GM19025 (cell line): ENCODE results near the gene NDUFAF5.
"Not testable (repeated sequence)": the region's sequence is repeated elsewhere in the genome, so short reads cannot be mapped to it uniquely, and the experiment has no call there.

Experiments
- ATAC-seq: cut with Tn5 transposase; IDR thresholded peaks from one replicate; pipeline ENCODE4 v1.9.1; 2021; ENCODE audit warnings: mild to moderate bottlenecking, low read depth, moderate library complexity; ENCODE audit not compliant: unreplicated experiment

The NDUFAF5 gene

GRCh38 chr20:13784893-13785715 lies at the start of gene NDUFAF5, which contains the start of gene ESF1:
Gene NDUFAF5 (plus strand): TSS chr20:13785028. CDS start chr20:13785069, 41 bp downstream.
Gene ESF1 (minus strand): TSS chr20:13784919. CDS start chr20:13783140, 1,779 bp downstream.
- ATAC-seq: peak; percentile 96

- no peak for ATAC-seq
Measured at GRCh38 chr20:13735826-13736225, 49.0 kb upstream of the NDUFAF5 start.

GRCh38 chr20:13736436-13737191 lies 48.2 kb upstream of the NDUFAF5 start:
- no peak for ATAC-seq

- ATAC-seq: not testable (repeated sequence)
Measured at GRCh38 chr20:13738187-13738586, 46.6 kb upstream of the NDUFAF5 start.

GRCh38 chr20:13739731-13740649 lies 44.8 kb upstream of the NDUFAF5 start:
- ATAC-seq: no peak

- no peak for ATAC-seq
Measured at GRCh38 chr20:13741879-13742278, 42.9 kb upstream of the NDUFAF5 start.

GRCh38 chr20:13744352-13744751 lies 40.5 kb upstream of the NDUFAF5 start:
- no peak for ATAC-seq

- no peak for ATAC-seq
Measured at GRCh38 chr20:13745784-13746183, 39.0 kb upstream of the NDUFAF5 start.

GRCh38 chr20:13749811-13750210 lies 35.0 kb upstream of the NDUFAF5 start:
- ATAC-seq: no peak

GRCh38 chr20:13753436-13754036 lies 31.3 kb upstream of the NDUFAF5 start:
- ATAC-seq: no peak

GRCh38 chr20:13755809-13756208 lies 29.0 kb upstream of the NDUFAF5 start:
- no peak for ATAC-seq

- no peak for ATAC-seq
Measured at GRCh38 chr20:13756551-13756950, 28.3 kb upstream of the NDUFAF5 start.

- no peak for ATAC-seq
Measured at GRCh38 chr20:13758884-13759283, 25.9 kb upstream of the NDUFAF5 start.

GRCh38 chr20:13760451-13760946 lies 24.3 kb upstream of the NDUFAF5 start:
- not testable (repeated sequence) for ATAC-seq

GRCh38 chr20:13765299-13765698 lies 19.5 kb upstream of the NDUFAF5 start:
- ATAC-seq: no peak

- ATAC-seq: no peak
Measured at GRCh38 chr20:13765868-13766416, 18.9 kb upstream of the NDUFAF5 start.

- ATAC-seq: no peak
Measured at GRCh38 chr20:13770141-13770540, 14.7 kb upstream of the NDUFAF5 start.

GRCh38 chr20:13771853-13772453 lies 12.9 kb upstream of the NDUFAF5 start:
- ATAC-seq: no peak

- ATAC-seq: no peak
Measured at GRCh38 chr20:13772529-13772928, 12.3 kb upstream of the NDUFAF5 start.
